GM21576 (cell line): ENCODE data around the gene DNASE2.
"Not testable (repeated sequence)": the region's sequence is repeated elsewhere in the genome, so short reads cannot be mapped to it uniquely, and the experiment has no call there.

Source experiments
- ATAC-seq: cut with Tn5 transposase; IDR thresholded peaks from one replicate; pipeline ENCODE4 v1.9.1; 2021; ENCODE audit warnings: mild to moderate bottlenecking, moderate library complexity; ENCODE audit not compliant: unreplicated experiment

Gene DNASE2

DNA sequence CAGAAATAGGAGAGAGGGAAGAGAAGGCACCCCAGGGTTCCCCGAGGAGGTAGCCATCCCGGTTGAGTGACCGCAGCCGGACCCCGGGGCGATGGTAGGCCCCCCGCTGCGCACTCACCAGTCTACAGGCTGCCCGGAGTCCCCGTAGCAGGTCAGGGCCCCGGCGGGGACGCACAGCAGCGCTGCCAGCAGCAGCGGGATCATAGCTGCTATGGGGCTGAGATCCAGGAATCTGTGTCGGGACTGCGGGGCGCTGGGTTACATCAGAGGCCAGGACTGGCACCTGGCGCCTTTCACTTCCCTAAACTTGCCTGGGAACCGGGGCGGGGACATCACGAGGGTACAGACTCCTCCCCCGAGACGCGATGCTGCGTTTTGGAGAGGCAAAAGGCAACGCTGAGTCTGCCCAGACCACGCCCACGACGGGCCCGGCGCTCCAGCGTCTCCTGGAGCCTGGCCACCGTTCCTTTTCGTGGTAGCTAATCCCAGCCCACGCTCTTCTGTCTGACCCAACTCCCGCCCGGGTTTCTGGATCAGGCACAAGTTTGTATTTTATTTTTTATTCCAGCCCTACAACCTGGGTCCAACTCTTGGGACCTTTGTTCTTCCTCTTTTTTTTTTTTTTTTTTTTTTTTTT lies at the start of gene DNASE2:
Gene DNASE2, minus strand, starts transcription at position 278 of the 637 bp plus-strand sequence. Its CDS starts 74 bp downstream, at position 204.
- ATAC-seq = peak; percentile 71

GRCh38 chr19:12930002-12930645 lies 48.9 kb upstream of the DNASE2 start:
- no peak for ATAC-seq

DNA sequence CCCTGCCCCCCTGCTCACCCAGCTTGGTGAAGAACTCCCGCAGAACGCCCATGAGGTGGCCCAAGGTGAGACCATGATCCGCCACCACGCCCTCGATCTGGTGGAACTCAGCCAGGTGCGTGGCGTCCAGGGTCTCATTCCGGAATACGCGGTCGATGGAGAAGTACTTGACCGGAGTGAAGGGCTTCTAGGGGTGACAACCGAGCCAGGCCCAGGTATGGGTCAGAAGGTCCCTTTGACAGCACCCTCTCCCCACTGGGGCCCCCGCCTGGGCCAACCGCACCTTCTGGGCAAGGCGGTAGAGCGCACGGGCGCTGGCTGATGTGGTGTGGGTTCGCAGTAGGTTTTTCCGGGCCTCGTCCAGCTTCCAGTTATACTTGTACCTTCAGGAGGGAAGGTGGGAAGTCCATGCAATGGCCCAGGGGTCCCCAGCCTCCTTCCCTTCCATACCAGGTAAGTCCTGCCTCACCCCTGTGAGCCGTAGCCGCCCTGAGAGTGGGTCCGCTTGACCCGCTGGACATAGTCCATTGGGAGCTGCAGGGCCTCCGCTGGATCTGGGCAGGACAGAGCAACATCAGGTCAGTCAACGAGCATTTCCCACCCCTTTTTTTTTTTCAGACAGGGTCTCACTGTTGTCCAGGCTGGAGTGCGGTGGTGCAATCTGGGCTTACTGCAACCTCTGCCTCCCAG lies 43.5 kb upstream of the DNASE2 start:
- ATAC-seq = no peak

DNA sequence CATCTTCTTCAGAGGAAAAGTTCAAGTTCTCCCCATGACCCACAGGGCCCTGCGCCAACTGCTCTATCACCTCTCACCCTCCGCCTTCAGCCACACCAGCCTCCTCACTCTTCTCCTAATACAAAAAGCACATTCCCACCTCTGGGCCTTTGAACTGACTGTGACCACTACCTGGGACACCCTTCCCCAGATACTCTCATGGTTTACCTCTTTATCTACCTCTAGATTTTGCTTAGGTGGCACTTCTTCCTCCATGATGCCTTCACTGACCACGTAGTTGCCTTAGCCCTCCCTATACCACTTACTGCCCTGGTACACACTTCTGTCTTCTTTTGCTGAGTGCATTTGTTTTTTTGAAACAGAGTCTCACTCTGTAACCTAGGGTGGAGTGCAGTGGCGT lies 41.7 kb upstream of the DNASE2 start:
- no peak for ATAC-seq

GRCh38 chr19:12921047-12921446 lies 39.8 kb upstream of the DNASE2 start:
- ATAC-seq = no peak

GRCh38 chr19:12918253-12918652 lies 37.0 kb upstream of the DNASE2 start:
- ATAC-seq = no peak

DNA sequence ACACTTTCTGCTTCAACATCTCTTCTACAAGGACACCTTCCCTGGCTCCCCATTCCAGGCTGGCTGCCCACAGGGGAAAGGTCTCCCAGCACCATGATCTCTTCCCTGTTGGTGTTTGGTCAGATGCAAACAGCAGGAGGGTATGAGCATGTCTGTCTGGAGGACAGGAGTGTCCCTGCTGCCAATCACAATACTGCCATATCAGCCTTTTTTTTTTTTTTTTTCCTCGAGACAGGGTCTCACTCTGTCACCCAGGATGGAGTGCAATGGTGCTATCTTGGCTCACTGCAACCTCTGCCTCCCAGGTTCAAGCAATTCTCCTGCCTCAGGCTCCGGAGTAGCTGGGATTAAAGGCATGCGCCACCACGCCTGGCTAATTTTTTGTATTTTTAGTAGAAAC lies 34.6 kb upstream of the DNASE2 start:
- ATAC-seq = not testable (repeated sequence)

GRCh38 chr19:12913851-12914690 lies 32.8 kb upstream of the DNASE2 start:
- ATAC-seq = no peak

DNA sequence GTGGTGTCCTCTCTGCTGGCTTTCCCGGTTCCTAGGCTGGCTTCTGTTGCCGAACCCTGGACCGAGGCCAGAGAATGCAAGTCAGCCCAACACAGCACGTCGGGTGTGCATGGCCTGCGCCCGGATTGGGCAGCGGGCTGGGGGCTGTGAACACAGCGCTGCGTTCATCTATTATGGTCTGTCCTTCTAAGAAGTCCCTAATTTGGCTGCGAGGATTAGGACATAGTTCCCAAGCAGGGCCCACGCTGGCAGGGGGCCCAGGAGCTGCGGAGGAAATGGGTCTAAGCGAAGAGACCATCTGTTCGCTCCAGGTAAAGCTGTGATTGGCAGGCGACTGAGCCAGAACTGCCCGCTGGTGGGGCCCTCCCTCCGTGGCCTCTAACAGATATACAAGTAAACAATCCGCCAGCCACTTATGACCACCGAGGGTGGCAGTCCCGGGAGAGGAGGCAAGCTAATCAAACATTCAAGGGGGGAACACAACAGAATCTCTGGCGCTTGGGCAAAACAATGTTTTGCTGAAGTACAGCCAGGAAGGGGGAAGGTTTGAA lies 31.8 kb upstream of the DNASE2 start:
- no peak for ATAC-seq

- ATAC-seq = no peak
Measured at GRCh38 chr19:12912571-12912970, 31.3 kb upstream of the DNASE2 start.

DNA sequence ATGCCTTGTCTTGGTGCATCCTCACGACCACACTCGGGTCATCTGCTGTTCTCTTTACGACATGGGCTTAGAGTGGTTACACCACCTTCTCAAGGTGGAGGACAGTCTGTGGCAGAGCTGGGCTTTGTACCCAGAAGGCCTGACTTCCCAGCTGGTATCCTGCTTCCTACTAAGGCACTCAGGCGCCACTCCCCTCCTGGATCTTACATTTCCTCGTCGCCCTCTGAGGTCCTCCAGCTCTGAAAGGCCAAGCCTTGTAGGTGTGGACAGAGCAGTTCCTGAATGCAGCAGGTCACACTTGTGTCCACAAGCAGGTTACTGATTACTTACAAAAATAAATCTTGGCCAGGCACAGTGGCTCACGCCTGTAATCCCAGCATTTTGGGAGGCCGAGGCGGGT lies 25.9 kb upstream of the DNASE2 start:
- no peak for ATAC-seq

DNA sequence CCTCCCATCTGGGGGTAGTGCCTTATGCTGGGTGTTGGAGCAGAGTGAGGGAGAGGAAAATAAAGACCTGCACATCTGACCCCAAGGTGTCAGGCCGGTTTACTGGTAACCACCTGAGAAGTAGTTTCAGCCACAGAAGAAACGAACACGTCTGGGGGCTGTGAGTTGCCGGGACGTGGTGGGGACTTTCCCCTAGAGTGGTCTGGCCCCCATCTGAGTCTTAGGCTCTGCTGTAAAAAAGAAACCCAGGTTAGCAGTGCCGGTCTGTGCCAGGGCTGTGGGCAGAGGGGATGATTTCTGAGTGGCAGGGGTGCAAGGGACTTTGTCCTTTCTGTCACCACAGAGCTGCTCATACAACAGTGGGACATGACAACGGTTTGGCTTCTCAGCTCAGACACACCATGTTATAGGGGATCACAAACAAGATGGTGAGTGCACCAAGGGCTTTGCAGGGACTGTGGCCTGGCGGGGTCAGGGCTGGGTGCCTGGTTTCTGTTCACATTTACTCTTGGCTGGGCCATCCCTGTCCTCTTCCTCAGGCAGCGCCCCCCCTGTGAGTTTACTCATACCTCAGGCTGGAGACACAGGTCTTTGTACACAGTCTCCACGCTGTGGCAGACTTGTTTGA lies 18.8 kb upstream of the DNASE2 start:
- peak; percentile 59 for ATAC-seq

DNA sequence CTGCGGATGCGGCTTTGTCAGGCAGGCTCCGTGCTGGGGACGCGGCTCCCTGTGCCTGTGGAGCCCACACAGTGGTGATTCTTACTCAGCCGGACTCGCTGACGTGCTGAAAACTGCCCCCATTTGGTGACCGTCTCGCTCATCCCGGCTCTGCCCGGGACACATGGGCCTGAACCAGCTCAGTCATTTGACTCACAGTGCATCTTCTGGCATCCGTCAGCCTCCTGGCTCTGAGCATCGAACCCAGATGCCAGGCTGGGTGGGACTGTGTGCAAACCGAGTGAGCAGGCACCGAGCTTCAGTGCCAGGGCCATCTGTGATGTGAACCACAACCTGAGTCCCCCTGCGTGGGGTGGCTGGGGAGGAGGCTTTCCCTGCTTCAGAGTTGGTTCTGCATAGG lies 15.2 kb upstream of the DNASE2 start:
- no peak for ATAC-seq

- ATAC-seq = no peak
Measured at GRCh38 chr19:12893582-12893981, 12.3 kb upstream of the DNASE2 start.

DNA sequence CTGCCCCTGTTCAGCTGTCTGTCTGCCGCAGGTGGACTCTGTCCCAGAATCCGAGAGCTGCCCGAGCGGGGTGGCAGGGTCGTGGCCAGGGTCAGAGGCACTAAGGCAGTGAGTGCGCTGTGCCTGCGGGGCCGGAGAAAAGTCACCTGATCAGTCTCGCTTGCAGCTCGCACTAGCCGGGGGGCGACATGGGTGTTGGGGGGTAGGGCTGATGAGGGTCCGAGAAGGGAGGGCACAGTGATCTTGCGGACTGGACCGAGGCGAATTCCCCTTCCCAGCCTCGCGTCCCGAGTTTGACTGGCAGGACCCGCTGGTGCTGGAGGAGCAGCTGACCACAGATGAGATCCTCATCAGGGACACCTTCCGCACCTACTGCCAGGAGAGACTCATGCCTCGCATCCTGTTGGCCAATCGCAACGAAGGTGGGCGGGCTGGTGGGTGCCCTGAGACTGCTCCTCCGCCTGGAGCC lies 10.3 kb upstream of the DNASE2 start:
- no peak for ATAC-seq

DNA sequence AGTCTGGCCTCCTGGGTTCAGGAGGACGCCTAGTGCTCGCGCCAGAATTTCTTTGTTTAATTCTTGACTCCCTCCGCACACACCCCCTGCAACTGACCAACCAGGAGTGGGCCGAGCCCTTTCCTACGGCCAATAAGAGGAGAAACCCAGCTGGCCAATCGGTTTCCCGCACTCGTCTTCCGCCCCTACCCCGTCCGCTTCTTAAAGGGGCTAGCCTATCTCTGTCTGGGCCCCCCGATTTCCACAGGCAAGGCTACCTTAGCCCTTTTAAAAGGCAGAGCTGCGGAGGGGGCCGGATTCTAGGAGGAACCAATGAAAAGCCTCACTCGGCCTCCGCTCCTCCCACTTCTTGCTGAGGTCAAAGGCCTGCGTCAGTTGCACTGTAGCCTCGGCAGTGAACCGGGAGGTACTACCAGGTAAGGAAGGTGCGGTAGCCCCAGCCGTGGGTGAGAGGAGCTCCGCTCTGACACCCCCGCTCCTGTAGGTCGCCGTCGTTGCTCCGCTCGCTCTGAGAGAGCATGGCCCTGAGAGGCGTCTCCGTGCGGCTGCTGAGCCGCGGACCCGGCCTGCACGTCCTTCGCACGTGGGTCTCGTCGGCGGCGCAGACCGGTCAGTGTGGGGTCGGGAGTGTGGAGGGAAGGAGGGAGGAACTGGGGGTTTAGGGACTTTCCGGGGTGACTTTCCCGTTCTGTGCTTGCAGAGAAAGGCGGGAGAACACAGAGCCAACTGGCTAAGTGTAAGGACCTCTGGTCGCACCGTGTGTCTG lies 9.7 kb upstream of the DNASE2 start, which contains the start of gene GCDH:
Gene GCDH, plus strand, starts transcription at position 374 of the 766 bp plus-strand sequence. Its CDS starts 145 bp downstream, at position 519.
- peak; percentile 88 for ATAC-seq

GRCh38 chr19:12890299-12890786 lies 9.1 kb upstream of the DNASE2 start:
- not testable (repeated sequence) for ATAC-seq

- ATAC-seq = no peak
Measured at GRCh38 chr19:12888006-12888603, 6.9 kb upstream of the DNASE2 start.
